Measurements from ENCODE around the gene GORASP2.

DNA sequence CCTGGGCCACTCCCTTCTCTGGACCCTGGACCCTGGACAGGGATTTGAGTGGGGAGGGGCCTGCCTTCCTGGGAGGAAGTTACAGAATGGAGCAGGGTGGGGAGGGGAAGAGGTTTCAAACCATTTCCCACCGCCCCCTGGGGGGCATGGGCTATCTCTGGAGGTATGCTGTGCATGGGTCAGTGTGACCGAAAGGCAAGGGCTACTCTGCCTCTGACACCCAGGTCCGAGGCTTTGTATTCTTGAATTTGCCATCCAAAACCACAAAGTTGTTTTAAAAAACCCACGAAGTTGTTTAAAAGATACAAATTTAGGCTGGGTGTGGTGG, 46.9 kb downstream of the GORASP2 start:
- TF ChIP-seq CTCF (conservative IDR thresholded peaks at IDR 0.05; ENCODE audit: low read depth in 2 of 2): no peak
- no peak for TF ChIP-seq ZNF331 (CRISPR knock-in tag; IDR thresholded peaks at IDR 0.05; ENCODE audit: low read depth)
- no peak for TF ChIP-seq POLR2AphosphoS5 (IDR thresholded peaks at IDR 0.05; ENCODE audit: low read depth)
- no peak for TF ChIP-seq JUNB (IDR thresholded peaks at IDR 0.05; ENCODE audit: unreplicated experiment)
- TF ChIP-seq EZH2 (IDR thresholded peaks at IDR 0.05; ENCODE audit: low read depth, unreplicated experiment): no peak
